Hepatocyte (in vitro differentiated cells): ENCODE data around the gene CALD1. TPM values are rescaled to one million over a fixed set of nuclear protein-coding genes. Genes with fewer than 3 reads are reported as not detected.

ENCODE experiments used
- DNase-seq: peaks from one replicate; pipeline ENCODE4 v3.0.0-alpha.2; 2016; ENCODE audit warnings: low spot score
- H2AFZ ChIP-seq: fragments of 200-600 bp; sonication (generic); 2 replicates; pipeline ENCODE4 v1.6.0; 2016; ENCODE audit warnings: antibody characterized with exemption, mild to moderate bottlenecking
- H3K27ac ChIP-seq: fragments of 200-600 bp; sonication (generic); 2 replicates; pipeline ENCODE4 v1.5.1; 2016; ENCODE audit warnings: mild to moderate bottlenecking
- H3K27me3 ChIP-seq: fragments of 200-600 bp; sonication (generic); 2 replicates; pipeline ENCODE4 v1.6.1; 2016
- H3K36me3 ChIP-seq: fragments of 200-600 bp; sonication (generic); replicated peaks from 2 replicates; pipeline ENCODE4 v1.5.1; 2016; ENCODE audit warnings: low read depth; ENCODE audit not compliant: insufficient read depth
- H3K4me1 ChIP-seq: fragments of 200-600 bp; sonication (generic); 2 replicates; pipeline ENCODE4 v1.5.1; 2016; ENCODE audit warnings: mild to moderate bottlenecking, moderate library complexity; ENCODE audit not compliant: insufficient read depth
- H3K4me2 ChIP-seq: fragments of 200-600 bp; sonication (generic); 2 replicates; pipeline ENCODE4 v1.6.0; 2016
- H3K4me3 ChIP-seq: fragments of 200-600 bp; sonication (generic); 2 replicates; pipeline ENCODE4 v1.5.1; 2016; ENCODE audit warnings: mild to moderate bottlenecking
- H3K79me2 ChIP-seq: fragments of 200-600 bp; sonication (generic); 2 replicates; pipeline ENCODE4 v1.6.0; 2017; ENCODE audit warnings: mild to moderate bottlenecking
- H3K9me2 ChIP-seq: fragments of 200-600 bp; sonication (generic); replicated peaks from 2 replicates; pipeline ENCODE4 v1.6.0; 2017; ENCODE audit warnings: mild to moderate bottlenecking; ENCODE audit not compliant: insufficient read depth
- H3K9me3 ChIP-seq: fragments of 200-600 bp; sonication (generic); 2 replicates; pipeline ENCODE4 v1.5.1; 2016; ENCODE audit warnings: low read depth, mild to moderate bottlenecking
- H4K20me1 ChIP-seq: fragments of 200-600 bp; sonication (generic); 2 replicates; pipeline ENCODE4 v1.6.0; 2016; ENCODE audit warnings: mild to moderate bottlenecking; ENCODE audit not compliant: insufficient read depth, poor library complexity, severe bottlenecking
- EZH2 ChIP-seq: fragments of 200-600 bp; sonication (generic); IDR thresholded peaks from 2 replicates; pipeline ENCODE4 v1.6.1; 2016; ENCODE audit warnings: antibody characterized with exemption, mild to moderate bottlenecking, borderline replicate concordance
- EZH2phosphoT487 ChIP-seq: fragments of 200-600 bp; sonication (generic); IDR thresholded peaks from one replicate; pipeline ENCODE4 v1.6.1; 2018; ENCODE audit warnings: antibody characterized with exemption, mild to moderate bottlenecking, low read depth, moderate library complexity; ENCODE audit not compliant: unreplicated experiment, severe bottlenecking
- WGBS: methylation state at CpG from one replicate; pipeline ENCODE4 v1.1.6; 2016; ENCODE audit warnings: low lambda C conversion rate; ENCODE audit errors: missing lambda C conversion rate; 5-methylcytosine and 5-hydroxymethylcytosine counted together
- polyA plus RNA-seq: library from polyadenylated mRNA; unstranded; fragments of >200 nt; fragmentation: Nextera tagmentation; extraction: Ambion mirVana; gene quantifications from 2 replicates; pipeline ENCODE4 v1.2.1, GENCODE V29; 2016
- total RNA-seq: library from RNA; depleted of rRNA; stranded (reverse); fragments of >200 nt; gene quantifications from 2 replicates; pipeline ENCODE4 v1.2.3, GENCODE V29; 2014
- TF ChIP-seq, protein P1 (sequence below): fragments of 200-600 bp; sonication (generic); IDR thresholded peaks from 2 replicates; pipeline ENCODE4 v1.5.1; 2016; ENCODE audit warnings: antibody characterized with exemption, mild to moderate bottlenecking; ENCODE audit not compliant: poor library complexity

The CALD1 gene
- total and polyA plus RNA-seq, 2 experiments from 2014 or later: 207 to 333 TPM

DNA sequence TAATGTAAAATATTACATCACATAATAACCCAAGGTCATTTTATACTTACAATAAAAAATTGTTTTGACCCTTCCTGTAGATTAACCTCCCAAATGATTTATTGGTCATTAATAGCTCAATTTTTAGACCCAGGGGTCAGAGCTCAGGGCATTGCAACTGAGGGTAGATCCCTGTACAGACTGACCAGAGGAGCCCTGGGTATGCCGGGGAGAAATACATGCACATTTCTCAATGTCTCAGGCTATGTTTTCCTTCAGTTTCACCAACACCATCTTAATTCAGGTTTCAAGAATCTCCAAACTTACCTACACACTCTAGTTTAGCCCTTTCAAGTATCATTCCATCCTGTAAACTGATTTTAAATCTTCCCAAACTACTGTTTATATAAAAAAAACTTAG, 46.2 kb downstream of the CALD1 start:
- TF ChIP-seq, protein P1, sequence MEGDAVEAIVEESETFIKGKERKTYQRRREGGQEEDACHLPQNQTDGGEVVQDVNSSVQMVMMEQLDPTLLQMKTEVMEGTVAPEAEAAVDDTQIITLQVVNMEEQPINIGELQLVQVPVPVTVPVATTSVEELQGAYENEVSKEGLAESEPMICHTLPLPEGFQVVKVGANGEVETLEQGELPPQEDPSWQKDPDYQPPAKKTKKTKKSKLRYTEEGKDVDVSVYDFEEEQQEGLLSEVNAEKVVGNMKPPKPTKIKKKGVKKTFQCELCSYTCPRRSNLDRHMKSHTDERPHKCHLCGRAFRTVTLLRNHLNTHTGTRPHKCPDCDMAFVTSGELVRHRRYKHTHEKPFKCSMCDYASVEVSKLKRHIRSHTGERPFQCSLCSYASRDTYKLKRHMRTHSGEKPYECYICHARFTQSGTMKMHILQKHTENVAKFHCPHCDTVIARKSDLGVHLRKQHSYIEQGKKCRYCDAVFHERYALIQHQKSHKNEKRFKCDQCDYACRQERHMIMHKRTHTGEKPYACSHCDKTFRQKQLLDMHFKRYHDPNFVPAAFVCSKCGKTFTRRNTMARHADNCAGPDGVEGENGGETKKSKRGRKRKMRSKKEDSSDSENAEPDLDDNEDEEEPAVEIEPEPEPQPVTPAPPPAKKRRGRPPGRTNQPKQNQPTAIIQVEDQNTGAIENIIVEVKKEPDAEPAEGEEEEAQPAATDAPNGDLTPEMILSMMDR: no peak
- no peak for TF ChIP-seq EZH2phosphoT487
- no peak overlapping the region for H3K27ac ChIP-seq
- no peaks in the 10 kb centered on the region for H3K9me2 ChIP-seq
- peak overlapping the region; percentile 7 for H3K4me2 ChIP-seq
- H3K36me3 ChIP-seq: no peaks in the 10 kb centered on the region
- H3K27me3 ChIP-seq: no peaks in the 10 kb centered on the region
- H3K4me3 ChIP-seq: no peak overlapping the region
- no peak overlapping the region for H2AFZ ChIP-seq
- no peak for DNase-seq
- H3K4me1 ChIP-seq: no peaks in the 10 kb centered on the region
- H3K9me3 ChIP-seq: no peaks in the 10 kb centered on the region
- WGBS: 86% methylated on average over 1 of the region's 1 CpG
- H4K20me1 ChIP-seq: no peaks in the 10 kb centered on the region
- H3K79me2 ChIP-seq: peaks cover 63% of the 10 kb centered on the region

DNA sequence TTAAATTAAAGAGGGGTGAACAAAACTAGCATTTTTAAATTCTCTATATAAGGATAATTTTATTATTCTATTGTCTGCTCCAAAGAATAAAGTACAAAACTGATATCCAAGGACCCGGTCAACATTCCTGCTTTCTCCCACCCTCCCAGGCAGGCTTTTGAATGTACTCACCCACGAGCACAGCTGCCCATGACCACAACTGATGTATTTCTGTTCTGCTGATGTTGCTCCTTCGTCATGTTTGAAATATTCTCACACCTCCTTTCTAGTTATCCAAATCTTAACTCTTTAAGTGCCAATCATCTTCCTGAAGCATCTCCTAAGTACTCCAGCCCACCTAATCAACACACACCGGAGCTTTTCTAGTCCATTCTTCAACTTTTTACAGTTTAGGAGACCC, 46.7 kb downstream of the CALD1 start:
- H3K79me2 ChIP-seq: peaks cover 67% of the 10 kb centered on the region
- H3K9me2 ChIP-seq: no peaks in the 10 kb centered on the region
- H2AFZ ChIP-seq: no peak overlapping the region
- no peaks in the 10 kb centered on the region for H3K9me3 ChIP-seq
- WGBS: 63% methylated on average over 4 of the region's 4 CpGs
- no peak for DNase-seq
- H3K27ac ChIP-seq: no peak overlapping the region
- no peak overlapping the region for H3K4me3 ChIP-seq
- no peaks in the 10 kb centered on the region for H3K4me1 ChIP-seq
- H4K20me1 ChIP-seq: no peaks in the 10 kb centered on the region
- H3K4me2 ChIP-seq: peak overlapping the region; percentile 7
- no peaks in the 10 kb centered on the region for H3K36me3 ChIP-seq
- no peak for TF ChIP-seq EZH2phosphoT487
- TF ChIP-seq, protein P1: no peak
- TF ChIP-seq EZH2: no peak
- H3K27me3 ChIP-seq: no peaks in the 10 kb centered on the region

DNA sequence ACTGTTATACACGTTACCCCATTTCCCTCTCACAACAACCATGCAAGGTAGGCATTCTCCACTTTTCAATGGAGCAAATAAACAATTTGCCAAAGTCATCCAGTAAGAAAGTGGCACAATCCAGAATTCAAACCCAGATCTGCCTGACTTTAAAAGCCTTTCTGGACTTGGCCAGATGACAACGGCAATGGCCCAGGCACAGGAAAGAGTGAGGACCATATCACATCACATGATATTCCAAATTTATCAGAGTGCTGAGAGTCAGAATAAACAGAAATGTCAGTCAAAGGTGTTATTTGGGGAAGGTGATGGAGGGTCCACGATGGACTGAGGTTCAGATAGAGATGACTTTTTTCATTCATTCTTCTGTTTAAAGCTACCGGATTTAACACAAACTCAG, 48.0 kb downstream of the CALD1 start:
- H3K4me2 ChIP-seq: no peak overlapping the region
- DNase-seq: no peak
- H3K27me3 ChIP-seq: no peaks in the 10 kb centered on the region
- H3K4me1 ChIP-seq: no peaks in the 10 kb centered on the region
- H2AFZ ChIP-seq: no peak overlapping the region
- TF ChIP-seq EZH2: no peak
- no peak overlapping the region for H3K4me3 ChIP-seq
- H4K20me1 ChIP-seq: peaks cover 3% of the 10 kb centered on the region
- H3K27ac ChIP-seq: no peak overlapping the region
- H3K9me2 ChIP-seq: no peaks in the 10 kb centered on the region
- H3K79me2 ChIP-seq: peaks cover 69% of the 10 kb centered on the region
- WGBS: 95% methylated on average over 4 of the region's 4 CpGs
- H3K9me3 ChIP-seq: no peaks in the 10 kb centered on the region
- H3K36me3 ChIP-seq: no peaks in the 10 kb centered on the region

DNA sequence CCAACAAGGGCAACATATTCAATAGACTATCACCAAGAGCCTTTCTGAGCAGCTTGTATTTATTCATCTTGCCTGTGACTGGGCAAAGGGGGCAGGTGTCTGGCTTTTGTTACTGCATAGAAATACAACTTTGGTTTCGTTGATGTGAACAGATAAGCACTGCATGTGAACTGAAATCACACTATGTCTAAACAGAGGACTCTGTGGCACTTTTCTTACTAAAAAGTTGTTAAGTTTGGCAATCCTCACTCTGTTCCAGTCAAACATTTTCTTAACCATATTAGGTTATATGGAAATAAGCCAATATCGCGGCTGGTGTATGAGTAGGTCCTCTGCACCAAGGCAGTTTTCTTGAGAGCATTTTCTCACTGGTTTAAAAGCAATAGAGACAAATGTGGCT, 48.5 kb downstream of the CALD1 start:
- H3K79me2 ChIP-seq: peaks cover 71% of the 10 kb centered on the region
- DNase-seq: no peak
- no peak overlapping the region for H3K4me3 ChIP-seq
- peaks cover 6% of the 10 kb centered on the region for H4K20me1 ChIP-seq
- H2AFZ ChIP-seq: no peak overlapping the region
- 75% methylated on average over 3 of the region's 3 CpGs for WGBS
- H3K4me2 ChIP-seq: no peak overlapping the region
- H3K9me3 ChIP-seq: no peaks in the 10 kb centered on the region
- no peaks in the 10 kb centered on the region for H3K9me2 ChIP-seq
- no peaks in the 10 kb centered on the region for H3K27me3 ChIP-seq
- no peaks in the 10 kb centered on the region for H3K36me3 ChIP-seq
- no peak for TF ChIP-seq EZH2
- TF ChIP-seq, protein P1: no peak
- no peak for TF ChIP-seq EZH2phosphoT487
- H3K27ac ChIP-seq: peak overlapping the region; percentile 19
- no peaks in the 10 kb centered on the region for H3K4me1 ChIP-seq
